Transverse colon (tissue), 4 donors: Measurements from ENCODE around the gene PPL.

Experiments
- POLR2A ChIP-seq: fragments of 450-650 bp; IDR thresholded peaks from one replicate; pipeline ENCODE4 v1.6.1; 2016; ENCODE audit warnings: antibody characterized with exemption, mild to moderate bottlenecking, moderate library complexity
- POLR2AphosphoS5 ChIP-seq, 3 donors: sonication (generic); formaldehyde crosslinking; IDR thresholded peaks; one replicate each; pipeline ENCODE4 v1.6.1; 2016; ENCODE audit warnings: antibody characterized with exemption in 3 of 3
- TF ChIP-seq, protein P1 (sequence below), 5 experiments: fragments of 200-600 bp in 3 of 5; fragments of 450-650 bp in 2 of 5; sonication (generic) in 3 of 5; IDR thresholded peaks; 1 replicate in 2 of 5; 2 replicates in 3 of 5; pipeline ENCODE4 v1.5.1; 2016 to 2017; ENCODE audit warnings: antibody characterized with exemption in 5 of 5, inconsistent platforms in 3 of 5, mild to moderate bottlenecking in 2 of 5, moderate library complexity in 1 of 5

DNA sequence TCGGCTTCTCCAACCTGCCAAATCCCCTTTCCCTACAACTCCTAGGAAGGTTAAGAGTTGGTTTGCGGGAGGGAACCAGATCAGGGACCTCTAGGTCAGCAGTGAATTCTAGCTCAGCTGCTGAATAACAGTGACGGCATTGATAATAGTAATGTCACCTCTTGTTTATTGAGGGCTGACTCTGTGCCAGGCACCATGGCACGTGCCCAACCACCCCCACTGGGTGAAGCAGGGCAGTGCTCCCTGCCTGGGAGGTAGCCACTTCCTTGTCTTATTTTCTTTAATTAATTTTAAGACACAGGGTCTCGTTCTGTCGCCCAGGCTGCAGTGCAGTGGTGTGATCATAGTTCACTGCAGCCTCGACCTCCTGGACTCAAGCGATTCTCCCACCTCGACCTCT, 5.5 kb upstream of the PPL start:
- TF ChIP-seq, protein P1, sequence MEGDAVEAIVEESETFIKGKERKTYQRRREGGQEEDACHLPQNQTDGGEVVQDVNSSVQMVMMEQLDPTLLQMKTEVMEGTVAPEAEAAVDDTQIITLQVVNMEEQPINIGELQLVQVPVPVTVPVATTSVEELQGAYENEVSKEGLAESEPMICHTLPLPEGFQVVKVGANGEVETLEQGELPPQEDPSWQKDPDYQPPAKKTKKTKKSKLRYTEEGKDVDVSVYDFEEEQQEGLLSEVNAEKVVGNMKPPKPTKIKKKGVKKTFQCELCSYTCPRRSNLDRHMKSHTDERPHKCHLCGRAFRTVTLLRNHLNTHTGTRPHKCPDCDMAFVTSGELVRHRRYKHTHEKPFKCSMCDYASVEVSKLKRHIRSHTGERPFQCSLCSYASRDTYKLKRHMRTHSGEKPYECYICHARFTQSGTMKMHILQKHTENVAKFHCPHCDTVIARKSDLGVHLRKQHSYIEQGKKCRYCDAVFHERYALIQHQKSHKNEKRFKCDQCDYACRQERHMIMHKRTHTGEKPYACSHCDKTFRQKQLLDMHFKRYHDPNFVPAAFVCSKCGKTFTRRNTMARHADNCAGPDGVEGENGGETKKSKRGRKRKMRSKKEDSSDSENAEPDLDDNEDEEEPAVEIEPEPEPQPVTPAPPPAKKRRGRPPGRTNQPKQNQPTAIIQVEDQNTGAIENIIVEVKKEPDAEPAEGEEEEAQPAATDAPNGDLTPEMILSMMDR (IDR thresholded peaks at IDR 0.05): no peak
- no peak for TF ChIP-seq POLR2AphosphoS5 (IDR thresholded peaks at IDR 0.05)
- TF ChIP-seq POLR2A: no peak
